ENCODE measurements around the gene C2orf80.
A peak's percentile ranks its signal among the peaks of the same experiment; 100 is the strongest.
"Not testable (repeated sequence)": the region's sequence is repeated elsewhere in the genome, so short reads cannot be mapped to it uniquely, and the experiment has no call there.

C2orf80 gene

GRCh38 chr2:208189810-208190503 is at the start of gene C2orf80:
C2orf80 (minus strand) TSS chr2:208190030; CDS start chr2:208186986, 3,044 bp downstream.
- no peak for DNase-seq (ENCODE audit: low spot score)
- no peak for FAIRE-seq

GRCh38 chr2:208235860-208236259 is 46.0 kb upstream of the C2orf80 start:
- DNase-seq (ENCODE audit: low spot score): no peak
- no peak for FAIRE-seq

- DNase-seq (ENCODE audit: low spot score) (no peak), FAIRE-seq (no peak)
These were observed 45.0 kb upstream of the C2orf80 start for GRCh38 chr2:208234786-208235185.

GRCh38 chr2:208228476-208228875 is 38.6 kb upstream of the C2orf80 start:
- DNase-seq (ENCODE audit: low spot score) (no peak), FAIRE-seq (no peak)

GRCh38 chr2:208227581-208228232 is 37.9 kb upstream of the C2orf80 start:
- no peak for FAIRE-seq

GRCh38 chr2:208224802-208225201 is 35.0 kb upstream of the C2orf80 start:
- DNase-seq (ENCODE audit: low spot score) (no peak), FAIRE-seq (no peak)

More at GRCh38 chr2:208227581-208228232, 37.9 kb upstream of the C2orf80 start:
- DNase-seq (ENCODE audit: low spot score): no peak

GRCh38 chr2:208222351-208222750 is 32.5 kb upstream of the C2orf80 start:
- FAIRE-seq (no peak), DNase-seq (ENCODE audit: low spot score) (peak; percentile 11)

- DNase-seq (ENCODE audit: low spot score); FAIRE-seq: not testable (repeated sequence)
These were observed 32.0 kb upstream of the C2orf80 start for GRCh38 chr2:208221873-208222272.

GRCh38 chr2:208210688-208211451 is 21.0 kb upstream of the C2orf80 start:
- FAIRE-seq (no peak), DNase-seq (ENCODE audit: low spot score) (no peak)

GRCh38 chr2:208208335-208209085 is 18.7 kb upstream of the C2orf80 start:
- no peak for DNase-seq (ENCODE audit: low spot score)

GRCh38 chr2:208207769-208208168 is 17.9 kb upstream of the C2orf80 start:
- FAIRE-seq (no peak), DNase-seq (ENCODE audit: low spot score) (no peak)

More at GRCh38 chr2:208208335-208209085, 18.7 kb upstream of the C2orf80 start:
- FAIRE-seq: no peak

GRCh38 chr2:208204166-208204565 is 14.3 kb upstream of the C2orf80 start:
- no peak for DNase-seq (ENCODE audit: low spot score)
- FAIRE-seq: no peak

GRCh38 chr2:208195531-208195930 is 5.7 kb upstream of the C2orf80 start:
- no peak for DNase-seq (ENCODE audit: low spot score)
- FAIRE-seq: no peak

- DNase-seq (ENCODE audit: low spot score) (no peak), FAIRE-seq (no peak)
These were observed 2.9 kb upstream of the C2orf80 start for GRCh38 chr2:208192611-208193236.

GRCh38 chr2:208189069-208189809 is 591 bp downstream of the C2orf80 start:
- DNase-seq (ENCODE audit: low spot score): no peak
- no peak for FAIRE-seq

- no peak for FAIRE-seq
- no peak for DNase-seq (ENCODE audit: low spot score)
These were observed 2.9 kb downstream of the C2orf80 start for GRCh38 chr2:208186893-208187292.

GRCh38 chr2:208186465-208186864 is 3.4 kb downstream of the C2orf80 start:
- FAIRE-seq (no peak), DNase-seq (ENCODE audit: low spot score) (no peak)

GRCh38 chr2:208183972-208184705 is 5.7 kb downstream of the C2orf80 start:
- no peak for FAIRE-seq
- DNase-seq (ENCODE audit: low spot score): no peak

GRCh38 chr2:208183526-208183925 is 6.3 kb downstream of the C2orf80 start:
- FAIRE-seq (no peak), DNase-seq (ENCODE audit: low spot score) (no peak)

GRCh38 chr2:208182835-208183234 is 7.0 kb downstream of the C2orf80 start:
- FAIRE-seq (no peak), DNase-seq (ENCODE audit: low spot score) (no peak)

Measured in RCC 7860 (cell line).